ENCODE results near the gene TP63.
"Not testable (repeated sequence)": the region's sequence is repeated elsewhere in the genome, so short reads cannot be mapped to it uniquely, and the experiment has no call there.

The TP63 gene

DNA sequence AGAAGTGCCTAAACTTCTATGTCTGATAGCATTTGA lies at the start of gene TP63:
Gene TP63, plus strand, starts transcription at position 17 of the 36 bp plus-strand sequence. CDS start 127 bp downstream, outside the sequence.
- DNase-seq (ENCODE audit: low read depth in 2 of 2): no peak

GRCh38 chr3:189582179-189582578 lies 49.0 kb upstream of the TP63 start:
- no peak for DNase-seq (ENCODE audit: low read depth in 2 of 2)

DNA sequence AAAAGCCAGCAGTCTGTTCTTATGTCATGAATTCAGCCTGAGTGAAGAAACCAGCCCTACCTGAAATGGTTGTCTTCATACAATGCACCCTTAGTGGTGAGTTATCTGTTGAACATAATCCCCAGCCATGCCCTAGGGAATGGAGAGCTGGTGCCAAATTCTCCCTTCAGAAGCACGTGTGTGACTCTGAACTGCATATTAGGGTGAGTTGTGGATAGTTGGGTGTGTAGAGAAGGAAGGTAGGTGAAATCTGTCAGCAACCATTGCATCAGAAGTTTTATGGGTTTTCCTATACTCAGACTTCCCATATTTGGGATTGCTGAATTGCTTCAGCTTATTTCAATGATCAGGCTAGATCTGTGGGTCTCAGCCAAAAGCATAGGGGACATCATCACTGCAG lies 46.5 kb upstream of the TP63 start:
- DNase-seq (ENCODE audit: low read depth in 2 of 2): no peak

GRCh38 chr3:189586941-189587663 lies 44.1 kb upstream of the TP63 start:
- DNase-seq (ENCODE audit: low read depth in 2 of 2): no peak

DNA sequence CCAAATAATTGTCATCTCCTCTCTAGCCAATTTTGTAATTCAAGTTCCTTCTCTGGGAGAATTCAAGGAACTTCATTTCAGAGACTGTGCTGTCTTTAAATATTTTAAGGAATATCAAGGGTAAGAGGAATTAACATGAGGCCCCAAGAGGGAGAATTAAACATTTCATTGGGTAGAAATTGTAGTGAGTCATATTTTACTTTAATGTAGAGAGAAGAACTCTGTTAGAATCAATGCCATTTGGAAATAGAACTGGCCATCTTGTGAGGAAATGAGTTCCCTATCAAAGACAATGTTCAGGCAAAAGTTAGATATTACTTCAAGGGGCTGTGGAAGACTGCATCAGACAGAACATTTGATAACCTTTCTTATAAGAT lies 43.5 kb upstream of the TP63 start:
- no peak for DNase-seq (ENCODE audit: low read depth in 2 of 2)

DNA sequence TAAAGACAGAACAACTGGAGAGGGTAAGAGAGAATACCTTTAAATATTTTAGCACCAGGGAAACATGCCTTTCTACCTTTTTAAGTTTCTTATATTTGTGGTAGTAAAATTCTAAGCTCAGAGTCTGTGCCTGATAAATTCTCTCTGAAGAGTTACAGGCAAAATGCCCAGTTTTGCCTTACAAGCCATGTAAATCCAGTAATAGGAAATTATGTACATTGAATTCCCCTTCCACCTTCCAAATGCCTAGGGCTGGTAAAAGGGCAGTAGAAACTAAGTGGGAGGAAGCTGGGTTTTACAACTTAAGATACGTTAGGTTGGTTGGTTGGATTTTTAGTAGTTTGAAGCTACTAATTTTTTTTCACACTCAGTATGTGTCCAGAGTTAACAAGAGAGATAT lies 43.1 kb upstream of the TP63 start:
- no peak for DNase-seq (ENCODE audit: low read depth in 2 of 2)

DNA sequence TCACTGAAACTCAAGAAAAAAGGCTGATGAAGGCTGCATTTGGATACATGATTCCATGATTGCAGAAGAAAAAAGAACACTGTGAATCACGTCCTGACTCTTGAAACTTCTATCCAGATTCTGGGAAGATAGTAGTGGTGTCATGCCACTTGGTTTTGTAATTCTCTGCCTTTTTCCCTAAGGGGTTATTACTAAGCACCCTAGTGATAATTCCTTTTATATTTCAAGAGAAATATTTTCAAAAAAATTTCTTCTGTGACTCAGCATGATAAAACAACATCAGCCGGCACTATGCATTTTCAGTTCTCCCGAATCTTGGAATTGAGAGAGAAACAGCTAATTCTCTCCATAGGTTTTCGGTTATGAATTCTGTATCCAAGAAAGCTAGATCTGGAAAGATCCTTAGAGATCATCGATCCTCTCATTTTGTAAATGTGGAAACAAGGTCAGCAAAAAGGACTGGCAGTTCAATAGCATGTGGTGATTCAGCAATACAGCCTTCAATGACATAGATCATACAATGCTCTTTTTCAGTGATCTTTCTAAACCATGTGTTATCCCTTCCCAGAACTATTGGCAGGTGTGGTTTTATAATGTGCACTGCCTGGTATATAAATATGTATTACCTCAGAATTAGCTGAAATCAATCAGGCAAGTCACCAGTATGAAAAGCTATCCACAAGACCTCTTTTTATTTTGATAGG lies 42.6 kb upstream of the TP63 start:
- no peak for DNase-seq (ENCODE audit: low read depth in 2 of 2)

DNA sequence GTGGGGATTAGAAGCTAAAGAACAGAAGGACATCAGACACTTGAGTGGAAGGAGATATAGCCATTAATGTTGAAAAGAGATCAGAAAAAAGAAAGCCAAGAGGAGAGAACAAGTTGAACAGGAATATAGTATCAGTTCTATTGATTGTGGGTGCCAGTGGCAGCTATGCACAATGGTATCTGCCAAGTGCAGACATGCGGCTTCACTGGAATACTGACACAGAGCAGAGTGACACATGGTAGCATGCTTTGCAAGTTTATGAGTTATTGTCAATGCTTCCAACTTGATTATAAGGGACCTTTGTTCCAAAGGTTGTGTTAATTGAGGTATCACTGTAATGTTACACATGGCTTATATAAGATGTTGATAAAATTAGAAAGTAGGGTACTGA lies 42.0 kb upstream of the TP63 start:
- no peak for DNase-seq (ENCODE audit: low read depth in 2 of 2)

DNA sequence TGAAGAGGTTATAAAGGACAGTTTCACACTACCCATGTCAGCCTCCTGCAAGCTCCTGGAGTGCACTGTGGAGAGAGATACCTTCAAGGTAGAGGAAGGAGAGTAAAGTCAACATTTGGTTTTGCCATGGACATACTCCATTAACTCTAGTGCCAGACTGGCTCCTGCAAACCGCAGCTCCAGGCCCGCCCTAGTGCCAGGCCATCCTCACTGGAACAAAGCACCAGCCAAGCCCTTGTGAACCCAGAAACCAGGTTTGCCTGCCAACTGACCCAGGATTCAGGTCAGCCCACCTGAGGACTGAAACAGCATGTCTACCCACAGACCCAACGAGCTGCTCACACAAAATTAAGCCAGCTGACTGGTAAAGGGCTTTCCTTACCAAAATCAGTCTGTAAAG lies 41.0 kb upstream of the TP63 start:
- no peak for DNase-seq (ENCODE audit: low read depth in 2 of 2)

DNA sequence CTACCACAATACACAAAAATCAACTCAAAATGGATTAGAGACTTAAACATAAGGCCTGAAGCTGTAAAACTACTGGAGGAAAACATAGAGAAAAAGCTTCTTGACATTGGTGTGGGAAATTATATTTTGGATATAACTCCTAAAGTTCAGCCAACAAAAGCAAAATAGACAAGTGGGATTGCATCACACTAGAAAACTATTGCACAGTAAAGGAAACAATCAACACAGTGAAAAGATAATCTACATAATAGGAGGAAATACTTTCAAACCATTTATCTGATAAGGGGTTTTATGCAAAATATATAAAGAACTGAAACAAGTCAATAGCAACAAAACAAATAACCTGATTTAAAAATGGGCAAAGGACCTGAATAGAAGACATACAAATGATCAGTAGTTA lies 37.6 kb upstream of the TP63 start:
- DNase-seq (ENCODE audit: low read depth in 2 of 2): no peak

DNA sequence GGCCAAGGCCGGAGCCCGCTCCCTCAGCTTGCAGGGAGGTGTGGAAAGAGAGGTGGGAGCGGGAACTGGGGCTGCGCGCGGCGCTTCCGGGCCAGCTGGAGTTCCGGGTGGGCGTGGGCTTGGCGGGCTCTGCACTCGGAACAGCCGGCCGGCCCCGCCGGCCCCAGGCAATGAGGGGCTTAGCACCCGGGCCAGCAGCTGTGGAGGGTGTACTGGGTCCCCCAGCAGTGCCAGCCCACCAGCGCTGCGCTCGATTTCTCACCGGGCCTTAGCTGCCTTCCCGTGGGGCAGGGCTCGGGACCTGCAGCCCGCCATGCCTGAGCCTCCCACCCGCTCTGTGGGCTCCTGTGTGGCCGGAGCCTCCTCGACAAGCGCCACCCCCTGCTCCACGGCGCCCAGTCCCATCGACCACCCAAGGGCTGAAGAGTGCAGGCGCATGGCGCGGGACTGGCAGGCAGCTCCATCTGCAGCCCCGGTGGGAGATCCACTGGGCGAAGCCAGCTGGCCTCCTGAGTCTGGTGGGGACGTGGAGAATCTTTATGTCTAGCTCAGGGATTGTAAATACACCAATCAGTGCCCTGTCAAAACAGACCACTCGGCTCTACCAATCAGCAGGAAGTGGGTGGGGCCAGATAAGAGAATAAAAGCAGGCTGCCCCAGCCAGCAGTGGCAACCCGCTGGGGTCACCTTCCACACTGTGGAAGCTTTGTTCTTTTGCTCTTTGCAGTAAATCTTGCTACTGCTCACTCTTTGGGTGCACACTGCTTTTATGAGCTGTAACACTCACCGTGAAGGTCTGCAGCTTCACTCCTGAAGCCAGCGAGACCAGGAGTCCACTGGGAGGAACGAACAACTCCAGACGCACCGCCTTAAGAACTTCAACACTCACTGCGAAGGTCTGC lies 34.9 kb upstream of the TP63 start:
- DNase-seq (ENCODE audit: low read depth in 2 of 2): not testable (repeated sequence)

DNA sequence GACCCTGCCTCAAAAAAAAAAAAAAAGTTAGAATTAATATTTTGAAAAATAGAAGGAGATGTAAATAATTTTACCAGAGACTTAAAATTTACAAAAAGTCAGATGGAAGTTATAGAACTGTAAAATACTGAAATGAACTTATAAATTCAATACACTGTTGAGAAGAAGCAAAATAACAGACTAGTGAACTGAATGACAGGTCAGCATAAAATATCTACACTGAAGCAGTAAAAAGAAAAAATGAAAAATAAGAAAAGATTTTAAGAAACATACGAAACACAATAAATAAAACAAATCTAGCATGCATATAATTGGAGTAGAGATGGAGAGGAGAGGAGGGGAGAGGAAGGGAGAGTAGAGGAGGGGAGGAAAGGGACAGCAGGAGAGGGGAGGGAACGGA lies 33.3 kb upstream of the TP63 start:
- no peak for DNase-seq (ENCODE audit: low read depth in 2 of 2)

DNA sequence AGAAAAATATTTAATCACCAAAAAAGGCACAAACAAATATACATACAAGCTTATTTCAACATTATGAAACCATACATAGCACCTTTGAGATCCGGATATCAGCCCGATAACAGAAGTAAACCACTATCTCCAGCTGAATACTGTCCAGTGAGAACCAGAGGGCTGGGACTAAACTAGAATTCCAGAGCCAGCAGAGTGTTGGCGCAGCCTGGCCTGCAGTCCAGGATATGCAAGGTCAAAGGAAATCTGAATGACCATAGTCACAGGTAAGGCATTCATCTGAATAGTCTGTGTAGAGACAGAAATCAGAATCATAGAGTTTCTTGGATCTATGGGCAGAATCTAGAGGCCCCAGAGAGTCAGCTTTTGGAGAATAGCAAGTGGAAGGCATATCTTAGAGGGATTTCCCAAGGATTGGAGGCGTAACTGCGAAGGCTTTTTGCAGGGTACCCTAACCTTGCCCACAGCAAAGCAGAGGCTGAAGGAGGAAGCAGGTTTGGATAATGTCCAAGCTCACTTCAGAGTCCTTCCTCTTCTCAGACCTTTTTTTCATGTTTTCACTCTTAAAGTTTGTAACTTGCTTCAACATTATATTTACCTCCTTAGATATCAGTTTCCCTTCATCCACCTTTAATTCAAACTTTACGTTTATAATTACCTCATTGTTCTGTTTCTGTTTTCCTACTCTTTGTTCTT lies 32.5 kb upstream of the TP63 start:
- no peak for DNase-seq (ENCODE audit: low read depth in 2 of 2)

DNA sequence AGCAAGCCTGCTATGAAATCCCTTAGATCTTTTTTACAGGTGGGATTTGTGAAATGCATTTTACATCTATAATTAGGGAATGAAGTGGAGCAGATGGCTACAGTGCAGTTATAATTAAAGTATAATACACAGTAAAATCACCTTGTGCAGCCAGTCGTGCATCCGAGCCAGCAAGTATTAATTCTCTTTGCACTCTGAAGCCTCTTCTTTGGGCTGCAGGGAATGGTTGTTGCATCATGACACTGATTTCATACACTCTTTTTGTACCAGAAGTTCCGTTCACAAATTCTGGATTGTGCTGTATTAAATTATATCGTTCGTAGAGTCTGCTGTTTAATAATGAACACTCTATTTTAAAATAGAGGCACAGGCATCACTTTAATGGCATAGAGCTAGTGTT lies 28.7 kb upstream of the TP63 start:
- no peak for DNase-seq (ENCODE audit: low read depth in 2 of 2)

GRCh38 chr3:189605717-189606116 lies 25.5 kb upstream of the TP63 start:
- DNase-seq (ENCODE audit: low read depth in 2 of 2): no peak

DNA sequence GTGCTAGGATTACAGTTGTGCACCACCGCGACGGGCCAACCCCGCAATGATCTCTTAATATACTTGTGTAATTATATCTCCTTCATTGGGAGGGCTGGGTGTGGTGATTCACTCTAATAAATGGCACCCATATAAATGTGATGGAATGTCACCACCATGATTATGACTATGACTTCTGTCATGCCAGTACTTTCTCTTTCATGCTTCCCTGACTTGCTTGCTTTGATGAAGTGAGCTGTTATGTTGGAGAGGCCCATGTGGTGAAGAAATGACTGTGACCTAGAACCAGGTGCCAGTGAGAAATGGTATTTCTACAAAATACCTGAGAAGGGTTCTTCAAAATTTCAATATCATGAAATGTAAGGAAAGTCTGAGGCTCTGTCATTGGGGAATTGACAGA lies 24.4 kb upstream of the TP63 start:
- no peak for DNase-seq (ENCODE audit: low read depth in 2 of 2)

GRCh38 chr3:189612641-189613040 lies 18.5 kb upstream of the TP63 start:
- not testable (repeated sequence) for DNase-seq (ENCODE audit: low read depth in 2 of 2)

- no peak for DNase-seq (ENCODE audit: low read depth in 2 of 2)
Measured at GRCh38 chr3:189613122-189613521, 18.1 kb upstream of the TP63 start.

GRCh38 chr3:189621948-189622603 lies 9.1 kb upstream of the TP63 start:
- DNase-seq (ENCODE audit: low read depth in 2 of 2): no peak

DNA sequence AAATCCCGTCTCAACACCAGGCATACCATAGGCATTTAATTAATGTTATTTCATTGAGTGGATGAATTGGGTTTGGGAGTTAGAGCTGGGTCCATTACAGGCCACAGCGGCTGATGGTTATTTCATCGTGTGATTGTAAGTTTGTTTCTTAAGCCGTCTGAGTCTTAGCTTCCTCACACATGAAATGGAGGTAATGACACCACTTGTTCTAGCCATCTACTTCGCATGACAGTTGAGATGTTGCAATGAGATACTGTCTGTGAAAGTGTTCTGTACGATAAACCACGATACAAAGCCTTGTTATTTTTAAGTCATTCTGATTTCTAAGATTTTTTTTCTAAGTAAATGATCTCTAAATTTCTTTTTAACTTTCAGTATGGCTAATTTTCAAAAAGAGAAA lies 8.6 kb upstream of the TP63 start:
- DNase-seq (ENCODE audit: low read depth in 2 of 2): no peak

DNA sequence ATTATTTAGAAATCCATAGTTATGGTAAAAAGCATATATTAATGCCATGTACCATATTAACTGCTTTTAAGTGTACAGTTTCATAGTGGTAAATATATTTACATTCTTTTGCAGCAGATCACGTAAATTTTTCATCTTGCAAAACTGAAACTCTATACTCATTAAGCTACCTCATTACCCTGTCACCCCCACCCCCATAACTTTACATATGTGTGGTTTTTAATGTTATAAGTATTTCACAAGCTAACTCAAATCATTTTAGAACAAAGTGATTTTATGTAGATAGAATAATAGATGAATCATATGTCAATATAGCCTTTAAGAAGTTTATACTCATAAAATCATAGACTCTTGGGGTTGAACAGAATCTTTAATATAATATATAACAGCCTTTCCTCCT lies 7.1 kb upstream of the TP63 start:
- DNase-seq (ENCODE audit: low read depth in 2 of 2): no peak

- no peak for DNase-seq (ENCODE audit: low read depth in 2 of 2)
Measured at GRCh38 chr3:189625071-189625470, 6.1 kb upstream of the TP63 start.
